Nephron (organoid): ENCODE measurements around the gene ARTN.

ENCODE experiments used
- H3K27ac Mint-ChIP-seq, 3 experiments: 2 replicates each; pipeline ENCODE4 v1.8.0; 2020; ENCODE audit warnings: mixed read lengths in 3 of 3, mild to moderate bottlenecking in 2 of 3, moderate library complexity in 1 of 3
- H3K27me3 Mint-ChIP-seq: 2 replicates; pipeline ENCODE4 v1.8.0; 2021; ENCODE audit warnings: low read depth, mild to moderate bottlenecking, moderate library complexity, mixed read lengths
- H3K36me3 Mint-ChIP-seq: 2 replicates; pipeline ENCODE4 v1.8.0; 2020; ENCODE audit warnings: low read depth, mixed read lengths
- H3K4me1 Mint-ChIP-seq: 2 replicates; pipeline ENCODE4 v1.8.0; 2020; ENCODE audit warnings: mixed read lengths
- H3K4me3 Mint-ChIP-seq, 3 experiments: 2 replicates each; pipeline ENCODE4 v1.8.0; 2020; ENCODE audit warnings: mild to moderate bottlenecking in 3 of 3, mixed read lengths in 3 of 3, moderate library complexity in 2 of 3
- H3K9me3 Mint-ChIP-seq: 2 replicates; pipeline ENCODE4 v1.8.0; 2020; ENCODE audit warnings: mixed read lengths
- TF ChIP-seq, protein P1 (sequence below), 3 experiments: fragments of 200-600 bp; sonication (generic); IDR thresholded peaks; one replicate each; pipeline ENCODE4 v1.5.0; 2021; ENCODE audit warnings: antibody characterized with exemption in 3 of 3; ENCODE audit not compliant: unreplicated experiment in 3 of 3

The ARTN gene

DNA sequence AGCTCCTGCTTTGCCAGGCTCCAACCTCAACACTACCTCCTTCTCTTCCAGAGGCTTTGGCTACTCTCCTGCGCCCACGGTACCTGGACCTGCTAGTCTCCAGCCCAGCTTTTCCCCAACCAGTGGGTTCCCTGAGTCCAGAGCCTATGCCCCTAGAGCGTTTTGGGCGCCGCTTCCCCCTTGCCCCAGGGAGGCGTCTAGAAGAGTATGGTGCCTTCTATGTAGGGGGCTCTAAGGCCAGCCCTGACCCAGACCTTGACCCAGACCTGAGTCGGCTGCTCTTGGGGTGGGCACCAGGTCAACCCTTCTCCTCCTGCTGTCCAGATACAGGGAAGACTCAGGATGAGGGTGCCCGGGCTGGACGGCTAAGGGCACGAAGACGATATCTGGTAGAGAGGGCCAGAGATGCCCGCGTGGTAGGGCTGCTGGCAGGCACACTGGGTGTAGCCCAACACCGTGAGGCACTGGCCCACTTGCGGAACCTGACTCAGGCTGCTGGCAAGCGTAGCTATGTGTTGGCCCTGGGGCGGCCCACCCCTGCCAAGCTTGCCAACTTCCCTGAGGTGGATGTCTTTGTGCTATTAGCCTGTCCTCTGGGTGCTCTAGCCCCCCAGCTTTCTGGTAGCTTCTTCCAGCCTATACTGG is 37.9 kb downstream of the ARTN start:
- peak overlapping the region; percentile 93 to 96 (median 94) for H3K4me3 Mint-ChIP-seq
- H3K9me3 Mint-ChIP-seq, result no peaks in the 10 kb centered on the region
- peaks cover 33% of the 10 kb centered on the region for H3K4me1 Mint-ChIP-seq
- no peaks in the 10 kb centered on the region for H3K27me3 Mint-ChIP-seq
- H3K27ac Mint-ChIP-seq, result no peak overlapping the region
- H3K36me3 Mint-ChIP-seq, result peaks cover 17% of the 10 kb centered on the region
- TF ChIP-seq, protein P1, sequence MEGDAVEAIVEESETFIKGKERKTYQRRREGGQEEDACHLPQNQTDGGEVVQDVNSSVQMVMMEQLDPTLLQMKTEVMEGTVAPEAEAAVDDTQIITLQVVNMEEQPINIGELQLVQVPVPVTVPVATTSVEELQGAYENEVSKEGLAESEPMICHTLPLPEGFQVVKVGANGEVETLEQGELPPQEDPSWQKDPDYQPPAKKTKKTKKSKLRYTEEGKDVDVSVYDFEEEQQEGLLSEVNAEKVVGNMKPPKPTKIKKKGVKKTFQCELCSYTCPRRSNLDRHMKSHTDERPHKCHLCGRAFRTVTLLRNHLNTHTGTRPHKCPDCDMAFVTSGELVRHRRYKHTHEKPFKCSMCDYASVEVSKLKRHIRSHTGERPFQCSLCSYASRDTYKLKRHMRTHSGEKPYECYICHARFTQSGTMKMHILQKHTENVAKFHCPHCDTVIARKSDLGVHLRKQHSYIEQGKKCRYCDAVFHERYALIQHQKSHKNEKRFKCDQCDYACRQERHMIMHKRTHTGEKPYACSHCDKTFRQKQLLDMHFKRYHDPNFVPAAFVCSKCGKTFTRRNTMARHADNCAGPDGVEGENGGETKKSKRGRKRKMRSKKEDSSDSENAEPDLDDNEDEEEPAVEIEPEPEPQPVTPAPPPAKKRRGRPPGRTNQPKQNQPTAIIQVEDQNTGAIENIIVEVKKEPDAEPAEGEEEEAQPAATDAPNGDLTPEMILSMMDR (IDR thresholded peaks at IDR 0.05; ENCODE audit: unreplicated experiment in 3 of 3), result no peak

GRCh38 chr1:43973981-43974442 is 40.4 kb downstream of the ARTN start:
- peak overlapping the region; percentile 15 to 85 (median 85) for H3K27ac Mint-ChIP-seq
- peaks cover 57% of the 10 kb centered on the region for H3K4me1 Mint-ChIP-seq
- TF ChIP-seq, protein P1 (IDR thresholded peaks at IDR 0.05; ENCODE audit: unreplicated experiment in 3 of 3), result no peak

DNA sequence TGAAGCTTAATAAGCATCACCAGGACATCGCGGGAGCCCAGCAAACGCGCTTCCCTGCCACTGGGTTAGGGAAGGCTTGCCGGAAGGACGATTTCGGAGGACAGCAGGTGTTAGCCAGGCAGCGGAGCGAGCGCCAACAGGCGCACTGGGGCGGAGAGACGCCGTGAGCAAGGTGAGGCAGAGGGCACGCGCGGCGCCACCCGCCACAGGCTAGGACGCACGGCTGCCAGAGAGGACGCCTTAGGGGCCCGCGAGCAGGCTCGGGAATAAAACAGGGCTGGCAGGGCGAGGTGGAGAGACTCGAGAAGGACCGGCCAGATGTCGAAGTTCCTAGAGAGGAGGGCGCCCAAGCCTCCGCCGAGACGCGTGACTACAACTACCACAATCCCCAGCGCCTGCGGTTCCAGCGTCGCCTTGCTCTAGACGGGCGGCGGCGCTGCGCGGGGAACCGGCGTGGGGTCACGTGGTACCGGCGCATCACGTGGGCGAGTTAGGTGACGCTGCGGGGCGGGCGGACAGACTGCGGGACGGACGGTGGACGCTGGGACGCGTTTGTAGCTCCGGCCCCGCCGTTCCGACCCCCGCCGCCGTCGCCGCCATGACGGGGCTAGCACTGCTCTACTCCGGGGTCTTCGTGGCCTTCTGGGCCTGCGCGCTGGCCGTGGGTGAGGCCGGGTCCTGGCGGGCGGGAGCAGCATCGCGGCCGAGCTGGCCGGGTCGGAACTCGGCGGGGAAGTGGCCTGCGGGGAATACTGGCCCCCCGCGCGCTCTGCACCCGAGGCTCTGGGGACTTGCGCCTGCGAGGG is 41.0 kb downstream of the ARTN start, which contains the start of gene ATP6V0B:
Gene ATP6V0B (plus strand): TSS at position 518 of the 806 bp plus-strand sequence. CDS start 81 bp downstream, at position 599.
- Mint-ChIP-seq H3K27ac (peak within 1 kb of the TSS; percentile 15 to 86 (median 85)), H3K4me1 (peaks cover 55% of the 10 kb centered on the region), H3K36me3 (peaks cover 25% of the 10 kb centered on the region), H3K27me3 (no peaks in the 10 kb centered on the region), H3K9me3 (no peaks in the 10 kb centered on the region), H3K4me3 (peak within 1 kb of the TSS; percentile 94 to 95 (median 94))
- TF ChIP-seq, protein P1 (IDR thresholded peaks at IDR 0.05; ENCODE audit: unreplicated experiment in 3 of 3), result peak in 2 of 3 experiments; percentile 19

More at GRCh38 chr1:43973981-43974442, 40.4 kb downstream of the ARTN start:
- Mint-ChIP-seq H3K36me3 (peaks cover 25% of the 10 kb centered on the region), H3K4me3 (peak overlapping the region; percentile 94 to 95 (median 94)), H3K27me3 (no peaks in the 10 kb centered on the region), H3K9me3 (no peaks in the 10 kb centered on the region)

- Mint-ChIP-seq H3K4me3 (peak overlapping the region; percentile 94 to 95 (median 94)), H3K4me1 (peaks cover 49% of the 10 kb centered on the region), H3K36me3 (peaks cover 25% of the 10 kb centered on the region), H3K9me3 (no peaks in the 10 kb centered on the region), H3K27ac (peak overlapping the region in 2 of 3 experiments; percentile 76 to 86), H3K27me3 (no peaks in the 10 kb centered on the region)
- TF ChIP-seq, protein P1 (IDR thresholded peaks at IDR 0.05; ENCODE audit: unreplicated experiment in 3 of 3), result no peak
Measured at GRCh38 chr1:43975249-43975961, 41.8 kb downstream of the ARTN start.

DNA sequence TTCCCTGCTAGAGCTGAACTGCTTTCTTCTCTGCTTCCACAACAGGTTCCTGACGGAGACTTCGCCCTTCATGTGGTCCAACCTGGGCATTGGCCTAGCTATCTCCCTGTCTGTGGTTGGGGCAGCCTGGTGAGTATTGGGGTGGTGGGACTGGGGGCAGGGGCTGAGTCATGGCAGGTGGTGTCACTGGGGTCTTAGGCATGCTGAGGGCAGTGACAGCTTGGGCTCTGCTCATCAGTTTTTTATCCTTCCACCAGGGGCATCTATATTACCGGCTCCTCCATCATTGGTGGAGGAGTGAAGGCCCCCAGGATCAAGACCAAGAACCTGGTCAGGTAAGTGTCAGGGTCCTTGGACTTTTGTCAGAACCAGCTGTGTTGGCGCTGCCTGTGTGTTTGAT is 42.4 kb downstream of the ARTN start:
- H3K9me3 Mint-ChIP-seq, result no peaks in the 10 kb centered on the region
- peak overlapping the region; percentile 94 to 95 (median 94) for H3K4me3 Mint-ChIP-seq
- H3K27ac Mint-ChIP-seq, result peak overlapping the region in 2 of 3 experiments; percentile 76 to 86
- TF ChIP-seq, protein P1 (IDR thresholded peaks at IDR 0.05; ENCODE audit: unreplicated experiment in 3 of 3), result no peak
- peaks cover 29% of the 10 kb centered on the region for H3K36me3 Mint-ChIP-seq
- H3K4me1 Mint-ChIP-seq, result peaks cover 48% of the 10 kb centered on the region
- no peaks in the 10 kb centered on the region for H3K27me3 Mint-ChIP-seq
